HL-60 (cell line): ENCODE measurements around the gene EBF4.
"Not testable (repeated sequence)": the region's sequence is repeated elsewhere in the genome, so short reads cannot be mapped to it uniquely, and the experiment has no call there.

Experiments used
- DNase-seq, 2 experiments: peaks; one replicate each; pipeline ENCODE4 v3.0.0-alpha.2; 2010 to 2020; ENCODE audit warnings: low read depth in 1 of 2, low spot score in 1 of 2
- H3K27ac ChIP-seq: fragments of 250-450 bp; sonication (Bioruptor Pico); replicated peaks from 2 replicates; pipeline ENCODE4 v1.5.1; 2020; ENCODE audit warnings: mild to moderate bottlenecking, moderate library complexity
- H3K27me3 ChIP-seq: fragments of 250-450 bp; sonication (Bioruptor Pico); 2 replicates; pipeline ENCODE4 v1.5.1; 2021; ENCODE audit warnings: mild to moderate bottlenecking, moderate library complexity; ENCODE audit not compliant: insufficient read depth, poor library complexity, severe bottlenecking
- H3K4me3 ChIP-seq: replicated peaks from 2 replicates; pipeline ENCODE4 v1.5.1; 2011; ENCODE audit warnings: mild to moderate bottlenecking, control low read depth, low read length; ENCODE audit not compliant: insufficient read depth
- GABPA ChIP-seq: IDR thresholded peaks from 2 replicates; pipeline ENCODE4 v1.6.1; 2012; ENCODE audit warnings: low read depth
- POLR2AphosphoS5 ChIP-seq: IDR thresholded peaks from 2 replicates; pipeline ENCODE4 v1.6.1; 2012; ENCODE audit warnings: low read depth
- REST ChIP-seq: IDR thresholded peaks from 2 replicates; pipeline ENCODE4 v1.6.1; 2012; ENCODE audit warnings: low read depth; ENCODE audit not compliant: insufficient replicate concordance
- SPI1 ChIP-seq: IDR thresholded peaks from 2 replicates; pipeline ENCODE4 v1.6.1; 2012; ENCODE audit warnings: low read depth, mild to moderate bottlenecking, borderline replicate concordance
- TF ChIP-seq, protein P1 (sequence below): IDR thresholded peaks from one replicate; pipeline ENCODE4 v1.5.1; 2011; ENCODE audit warnings: low read length, control low read depth, inconsistent platforms; ENCODE audit not compliant: insufficient read depth

EBF4 gene

DNA sequence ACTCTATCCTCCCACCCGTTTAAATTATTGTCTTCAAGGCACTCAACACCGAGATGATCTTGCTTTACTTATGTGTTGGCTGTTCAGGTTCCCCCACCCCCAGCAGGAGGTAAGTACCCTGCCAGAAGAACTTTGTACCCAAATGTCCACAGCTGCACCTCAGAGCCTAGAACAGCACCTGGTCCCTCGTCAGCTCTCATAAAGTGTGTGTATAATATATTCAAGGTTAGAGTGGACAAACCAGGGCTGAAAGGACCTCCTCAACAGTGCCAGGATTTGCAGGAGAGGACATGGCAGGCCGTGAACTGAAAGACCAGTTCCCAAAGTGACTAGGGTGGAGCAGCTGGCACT is 113.7 kb downstream of the EBF4 start:
- TF ChIP-seq POLR2AphosphoS5, result no peak
- TF ChIP-seq, protein P1, sequence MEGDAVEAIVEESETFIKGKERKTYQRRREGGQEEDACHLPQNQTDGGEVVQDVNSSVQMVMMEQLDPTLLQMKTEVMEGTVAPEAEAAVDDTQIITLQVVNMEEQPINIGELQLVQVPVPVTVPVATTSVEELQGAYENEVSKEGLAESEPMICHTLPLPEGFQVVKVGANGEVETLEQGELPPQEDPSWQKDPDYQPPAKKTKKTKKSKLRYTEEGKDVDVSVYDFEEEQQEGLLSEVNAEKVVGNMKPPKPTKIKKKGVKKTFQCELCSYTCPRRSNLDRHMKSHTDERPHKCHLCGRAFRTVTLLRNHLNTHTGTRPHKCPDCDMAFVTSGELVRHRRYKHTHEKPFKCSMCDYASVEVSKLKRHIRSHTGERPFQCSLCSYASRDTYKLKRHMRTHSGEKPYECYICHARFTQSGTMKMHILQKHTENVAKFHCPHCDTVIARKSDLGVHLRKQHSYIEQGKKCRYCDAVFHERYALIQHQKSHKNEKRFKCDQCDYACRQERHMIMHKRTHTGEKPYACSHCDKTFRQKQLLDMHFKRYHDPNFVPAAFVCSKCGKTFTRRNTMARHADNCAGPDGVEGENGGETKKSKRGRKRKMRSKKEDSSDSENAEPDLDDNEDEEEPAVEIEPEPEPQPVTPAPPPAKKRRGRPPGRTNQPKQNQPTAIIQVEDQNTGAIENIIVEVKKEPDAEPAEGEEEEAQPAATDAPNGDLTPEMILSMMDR, result no peak
- no peak for TF ChIP-seq REST
- no peak for TF ChIP-seq SPI1
- no peak for TF ChIP-seq GABPA
- no peak for DNase-seq
- H3K4me3 ChIP-seq, result no peak overlapping the region
- H3K27ac ChIP-seq, result no peak overlapping the region
- peaks cover 32% of the 10 kb centered on the region for H3K27me3 ChIP-seq

DNA sequence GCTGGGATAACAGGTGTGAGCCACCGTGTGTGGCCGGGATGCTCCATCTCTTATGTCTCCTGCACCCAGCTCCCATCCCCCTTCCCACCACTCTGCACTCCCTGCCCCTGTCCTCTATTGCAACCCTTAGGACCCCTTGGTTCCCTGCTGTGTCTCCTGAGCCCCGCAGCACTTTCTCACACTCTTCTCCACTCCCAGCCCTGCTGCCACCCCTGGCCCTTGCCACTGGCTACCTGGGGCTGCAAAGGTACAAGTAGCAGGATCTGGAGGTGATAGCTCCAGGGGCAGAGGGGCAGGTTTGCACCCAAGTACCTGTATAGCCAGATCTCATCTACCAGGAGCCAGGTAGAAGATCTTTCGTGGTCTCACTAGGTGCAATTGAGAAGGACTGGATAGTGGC is 114.4 kb downstream of the EBF4 start:
- TF ChIP-seq, protein P1, result no peak
- TF ChIP-seq POLR2AphosphoS5 (no peak), GABPA (no peak), SPI1 (no peak), REST (no peak)
- no peak overlapping the region for H3K27ac ChIP-seq
- no peak overlapping the region for H3K4me3 ChIP-seq
- no peak for DNase-seq
- H3K27me3 ChIP-seq, result peaks cover 32% of the 10 kb centered on the region

GRCh38 chr20:2807929-2808328 is 115.3 kb downstream of the EBF4 start:
- peaks cover 32% of the 10 kb centered on the region for H3K27me3 ChIP-seq
- not testable (repeated sequence) for H3K4me3 ChIP-seq, DNase-seq

GRCh38 chr20:2809690-2810089 is 117.1 kb downstream of the EBF4 start:
- TF ChIP-seq GABPA, result no peak
- TF ChIP-seq POLR2AphosphoS5, result no peak
- TF ChIP-seq SPI1, result no peak
- TF ChIP-seq, protein P1, result no peak
- no peak for TF ChIP-seq REST
- no peak for DNase-seq
- Histone ChIP-seq H3K27me3 (peaks cover 21% of the 10 kb centered on the region), H3K27ac (no peak overlapping the region), H3K4me3 (no peak overlapping the region)

More at GRCh38 chr20:2807929-2808328, 115.3 kb downstream of the EBF4 start:
- not testable (repeated sequence) for H3K27ac ChIP-seq
